Liver (tissue), 9 donors: Measurements from ENCODE around the gene CSAD. TPM values are rescaled to one million over a fixed set of nuclear protein-coding genes. Genes with fewer than 3 reads are reported as not detected.

Experiments
- DNase-seq: peaks from one replicate; pipeline ENCODE4 v3.0.0-alpha.2; 2017; ENCODE audit warnings: low spot score
- H3K27ac ChIP-seq, 2 donors: one replicate each; pipeline ENCODE4 v1.7.0; 2013; ENCODE audit warnings: inconsistent platforms in 2 of 2, low read length in 2 of 2, control low read depth in 1 of 2, low read depth in 1 of 2, mild to moderate bottlenecking in 1 of 2
- H3K27me3 ChIP-seq, 4 donors: one replicate each; pipeline versions ENCODE4 v1.6.1 to v1.7.0; 2013; ENCODE audit warnings: low read length in 3 of 4, inconsistent platforms in 1 of 4, mild to moderate bottlenecking in 1 of 4, moderate library complexity in 1 of 4; ENCODE audit not compliant: control insufficient read depth in 4 of 4, insufficient read depth in 4 of 4
- H3K36me3 ChIP-seq, 4 donors: one replicate each; pipeline versions ENCODE4 v1.6.1 to v1.7.0; 2013; ENCODE audit warnings: low read length in 3 of 4, mild to moderate bottlenecking in 3 of 4, low read depth in 1 of 4, moderate library complexity in 1 of 4; ENCODE audit not compliant: control insufficient read depth in 4 of 4, insufficient read depth in 3 of 4
- H3K4me1 ChIP-seq, 4 donors: one replicate each; pipeline versions ENCODE4 v1.6.1 to v1.7.0; 2013; ENCODE audit warnings: low read length in 3 of 4, mild to moderate bottlenecking in 3 of 4, moderate library complexity in 1 of 4; ENCODE audit not compliant: control insufficient read depth in 4 of 4, insufficient read depth in 4 of 4
- H3K4me3 ChIP-seq, 3 donors: one replicate each; pipeline versions ENCODE4 v1.6.1 to v1.7.0; 2013; ENCODE audit warnings: low read length in 3 of 3, control low read depth in 1 of 3, low read depth in 1 of 3, mild to moderate bottlenecking in 1 of 3
- H3K9ac ChIP-seq, 2 donors: one replicate each; pipeline ENCODE4 v1.7.0; 2013; ENCODE audit warnings: low read length in 2 of 2, mild to moderate bottlenecking in 2 of 2, moderate library complexity in 2 of 2, control low read depth in 1 of 2, low read depth in 1 of 2
- H3K9me3 ChIP-seq, 4 donors: one replicate each; pipeline versions ENCODE4 v1.6.1 to v1.7.0; 2013; ENCODE audit warnings: low read length in 3 of 4; ENCODE audit not compliant: control insufficient read depth in 4 of 4
- EGR1 ChIP-seq, 2 donors: IDR thresholded peaks; 2 replicates each; pipeline ENCODE4 v1.6.1; 2016 to 2018; ENCODE audit warnings: antibody characterized with exemption in 2 of 2, low read depth in 2 of 2
- FOXA1 ChIP-seq: IDR thresholded peaks from 2 replicates; pipeline ENCODE4 v1.6.1; 2016; ENCODE audit warnings: antibody characterized with exemption
- FOXA2 ChIP-seq: IDR thresholded peaks from 2 replicates; pipeline ENCODE4 v1.6.1; 2016; ENCODE audit warnings: antibody characterized with exemption
- GABPA ChIP-seq, 2 donors: IDR thresholded peaks in 1 of 2; conservative IDR thresholded peaks in 1 of 2; 2 replicates each; pipeline ENCODE4 v1.6.1; 2016; ENCODE audit warnings: antibody characterized with exemption in 2 of 2, mild to moderate bottlenecking in 1 of 2, moderate library complexity in 1 of 2
- HNF4A ChIP-seq, 2 donors: conservative IDR thresholded peaks; 2 replicates each; pipeline ENCODE4 v1.6.1; 2016; ENCODE audit warnings: antibody characterized with exemption in 2 of 2, mild to moderate bottlenecking in 2 of 2
- HNF4G ChIP-seq: IDR thresholded peaks from 2 replicates; pipeline ENCODE4 v1.6.1; 2016; ENCODE audit warnings: antibody characterized with exemption
- JUND ChIP-seq, 2 donors: IDR thresholded peaks; 2 replicates each; pipeline ENCODE4 v1.6.1; 2016; ENCODE audit warnings: antibody characterized with exemption in 2 of 2
- MAX ChIP-seq: IDR thresholded peaks from 2 replicates; pipeline ENCODE4 v1.6.1; 2016; ENCODE audit warnings: antibody characterized with exemption
- NR2F2 ChIP-seq: IDR thresholded peaks from 2 replicates; pipeline ENCODE4 v1.6.1; 2016; ENCODE audit warnings: antibody characterized with exemption
- RAD21 ChIP-seq, 2 donors: IDR thresholded peaks; 2 replicates each; pipeline ENCODE4 v1.6.1; 2016; ENCODE audit warnings: antibody characterized with exemption in 2 of 2, mild to moderate bottlenecking in 2 of 2
- RXRA ChIP-seq, 2 donors: IDR thresholded peaks; 2 replicates each; pipeline ENCODE4 v1.6.1; 2017 to 2018; ENCODE audit warnings: antibody characterized with exemption in 2 of 2, mild to moderate bottlenecking in 1 of 2
- SP1 ChIP-seq: IDR thresholded peaks from 2 replicates; pipeline ENCODE4 v1.6.1; 2018; ENCODE audit warnings: antibody characterized with exemption, mild to moderate bottlenecking
- YY1 ChIP-seq: IDR thresholded peaks from 2 replicates; pipeline ENCODE4 v1.6.1; 2016; ENCODE audit warnings: antibody characterized with exemption, mild to moderate bottlenecking
- ZBTB33 ChIP-seq: IDR thresholded peaks from 2 replicates; pipeline ENCODE4 v1.6.1; 2016; ENCODE audit warnings: antibody characterized with exemption
- WGBS: extraction: QIAGEN DNeasy Blood & Tissue Kit; methylation state at CpG from one replicate; pipeline ENCODE4 v1.1.7; 2013; 5-methylcytosine and 5-hydroxymethylcytosine counted together
- polyA plus RNA-seq, 2 donors: library from polyadenylated mRNA; stranded (reverse) in 1 of 2; unstranded in 1 of 2; fragments of 200-250 nt in 1 of 2; fragments of >200 nt in 1 of 2; fragmentation: Nextera tagmentation in 1 of 2; extraction: Ambion mirVana in 1 of 2; gene quantifications; one replicate each; pipeline versions ENCODE4 v1.2.1 to v1.2.3, GENCODE V29; 2013 to 2015
- total RNA-seq, 2 donors: library from RNA; depleted of rRNA; stranded (reverse); fragments of >200 nt; gene quantifications; one replicate each; pipeline ENCODE4 v1.2.3, GENCODE V29; 2014
- TF ChIP-seq, protein P1 (sequence below): fragments of 150-350 bp; IDR thresholded peaks from 2 replicates; pipeline ENCODE4 v1.5.1; 2017; ENCODE audit warnings: improper control_type of control experiment, low read depth, low read length; ENCODE audit not compliant: missing input control
- TF ChIP-seq, protein P2 (sequence below): IDR thresholded peaks from 2 replicates; pipeline ENCODE4 v1.6.1; 2016; ENCODE audit warnings: antibody characterized with exemption, mild to moderate bottlenecking
- TF ChIP-seq, protein P3 (sequence below): IDR thresholded peaks from 2 replicates; pipeline ENCODE4 v1.6.1; 2016; ENCODE audit warnings: antibody characterized with exemption
- donor health status: healthy.
- donor health status: healthy.
- donor health status: healthy.
- donor health status: healthy.
- donor health status: healthy.

The CSAD gene
- total and polyA plus RNA-seq, 4 donors = 4.4 to 41.5 (median 35.1) TPM

DNA sequence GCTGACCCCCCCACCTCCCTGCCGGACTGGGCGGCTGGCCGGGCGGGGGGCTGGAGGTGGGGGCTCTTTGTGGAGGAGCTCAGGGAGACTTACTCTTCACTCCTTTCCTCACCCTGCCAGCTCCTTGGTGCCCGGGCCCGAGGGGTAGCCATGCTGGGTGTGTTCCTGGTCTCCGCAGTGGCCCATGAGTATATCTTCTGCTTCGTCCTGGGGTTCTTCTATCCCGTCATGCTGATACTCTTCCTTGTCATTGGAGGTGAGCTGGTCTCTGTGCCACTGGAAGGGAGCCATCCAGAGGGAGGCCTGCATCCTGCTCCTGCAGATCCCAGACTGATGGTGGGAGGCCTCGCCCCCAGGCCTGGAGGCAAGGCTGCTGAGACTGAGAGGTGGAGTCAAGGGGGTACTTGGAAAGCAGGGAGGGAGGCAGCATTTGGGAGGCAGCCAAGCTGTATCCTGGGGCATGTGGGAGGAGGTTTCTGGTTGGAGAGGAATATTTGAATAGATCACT lies 57.7 kb downstream of the CSAD start:
- DNase-seq = no peak

DNA sequence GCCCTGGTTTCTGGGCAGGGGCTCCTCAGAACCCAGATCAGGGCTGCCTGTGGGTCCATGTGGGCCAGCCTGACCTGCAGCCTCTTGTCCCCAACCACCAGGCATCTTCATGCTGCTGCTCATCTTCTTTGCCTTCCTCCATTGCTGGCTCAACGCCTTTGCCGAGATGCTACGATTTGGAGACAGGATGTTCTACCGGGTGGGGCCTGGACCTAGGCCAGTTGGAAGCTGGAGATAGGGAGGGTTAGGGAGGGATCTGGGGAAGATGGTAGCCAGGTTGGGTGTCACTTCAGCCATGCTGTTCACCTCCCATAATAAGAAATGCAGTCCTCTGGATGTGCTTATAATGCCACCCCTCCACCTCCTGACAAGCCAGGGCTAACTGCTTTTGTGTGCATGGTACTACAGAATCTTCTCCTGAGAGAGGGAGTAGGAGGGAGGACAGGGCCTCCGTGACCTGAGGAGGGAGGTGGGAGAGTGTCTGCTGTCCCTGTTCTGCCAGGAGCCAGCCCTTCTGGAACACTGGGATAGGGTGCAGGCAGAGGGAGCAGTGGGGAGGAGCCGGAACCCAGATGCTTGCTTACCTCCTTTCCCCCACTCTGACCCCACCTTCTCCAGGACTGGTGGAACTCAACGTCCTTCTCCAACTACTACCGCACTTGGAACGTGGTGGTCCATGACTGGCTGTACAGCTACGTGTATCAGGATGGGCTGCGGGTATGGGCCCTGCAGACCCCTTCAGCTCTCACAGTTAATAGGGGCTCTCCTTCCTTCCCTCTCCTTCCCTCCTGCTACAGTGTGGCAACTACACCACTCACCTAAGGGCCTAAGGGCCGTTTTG lies 59.8 kb downstream of the CSAD start:
- H3K9me3 ChIP-seq = no peaks in the 10 kb centered on the region
- H3K27me3 ChIP-seq = no peaks in the 10 kb centered on the region
- H3K36me3 ChIP-seq = no peaks in the 10 kb centered on the region
- no peak overlapping the region for H3K4me3 ChIP-seq
- H3K4me1 ChIP-seq = no peaks in the 10 kb centered on the region
- H3K9ac ChIP-seq = no peak overlapping the region
- WGBS = 88% methylated on average over 12 of the region's 12 CpGs
- H3K27ac ChIP-seq = no peak overlapping the region
- no peak for DNase-seq
- TF ChIP-seq, protein P1, sequence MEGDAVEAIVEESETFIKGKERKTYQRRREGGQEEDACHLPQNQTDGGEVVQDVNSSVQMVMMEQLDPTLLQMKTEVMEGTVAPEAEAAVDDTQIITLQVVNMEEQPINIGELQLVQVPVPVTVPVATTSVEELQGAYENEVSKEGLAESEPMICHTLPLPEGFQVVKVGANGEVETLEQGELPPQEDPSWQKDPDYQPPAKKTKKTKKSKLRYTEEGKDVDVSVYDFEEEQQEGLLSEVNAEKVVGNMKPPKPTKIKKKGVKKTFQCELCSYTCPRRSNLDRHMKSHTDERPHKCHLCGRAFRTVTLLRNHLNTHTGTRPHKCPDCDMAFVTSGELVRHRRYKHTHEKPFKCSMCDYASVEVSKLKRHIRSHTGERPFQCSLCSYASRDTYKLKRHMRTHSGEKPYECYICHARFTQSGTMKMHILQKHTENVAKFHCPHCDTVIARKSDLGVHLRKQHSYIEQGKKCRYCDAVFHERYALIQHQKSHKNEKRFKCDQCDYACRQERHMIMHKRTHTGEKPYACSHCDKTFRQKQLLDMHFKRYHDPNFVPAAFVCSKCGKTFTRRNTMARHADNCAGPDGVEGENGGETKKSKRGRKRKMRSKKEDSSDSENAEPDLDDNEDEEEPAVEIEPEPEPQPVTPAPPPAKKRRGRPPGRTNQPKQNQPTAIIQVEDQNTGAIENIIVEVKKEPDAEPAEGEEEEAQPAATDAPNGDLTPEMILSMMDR = no peak
- TF ChIP-seq, protein P2, sequence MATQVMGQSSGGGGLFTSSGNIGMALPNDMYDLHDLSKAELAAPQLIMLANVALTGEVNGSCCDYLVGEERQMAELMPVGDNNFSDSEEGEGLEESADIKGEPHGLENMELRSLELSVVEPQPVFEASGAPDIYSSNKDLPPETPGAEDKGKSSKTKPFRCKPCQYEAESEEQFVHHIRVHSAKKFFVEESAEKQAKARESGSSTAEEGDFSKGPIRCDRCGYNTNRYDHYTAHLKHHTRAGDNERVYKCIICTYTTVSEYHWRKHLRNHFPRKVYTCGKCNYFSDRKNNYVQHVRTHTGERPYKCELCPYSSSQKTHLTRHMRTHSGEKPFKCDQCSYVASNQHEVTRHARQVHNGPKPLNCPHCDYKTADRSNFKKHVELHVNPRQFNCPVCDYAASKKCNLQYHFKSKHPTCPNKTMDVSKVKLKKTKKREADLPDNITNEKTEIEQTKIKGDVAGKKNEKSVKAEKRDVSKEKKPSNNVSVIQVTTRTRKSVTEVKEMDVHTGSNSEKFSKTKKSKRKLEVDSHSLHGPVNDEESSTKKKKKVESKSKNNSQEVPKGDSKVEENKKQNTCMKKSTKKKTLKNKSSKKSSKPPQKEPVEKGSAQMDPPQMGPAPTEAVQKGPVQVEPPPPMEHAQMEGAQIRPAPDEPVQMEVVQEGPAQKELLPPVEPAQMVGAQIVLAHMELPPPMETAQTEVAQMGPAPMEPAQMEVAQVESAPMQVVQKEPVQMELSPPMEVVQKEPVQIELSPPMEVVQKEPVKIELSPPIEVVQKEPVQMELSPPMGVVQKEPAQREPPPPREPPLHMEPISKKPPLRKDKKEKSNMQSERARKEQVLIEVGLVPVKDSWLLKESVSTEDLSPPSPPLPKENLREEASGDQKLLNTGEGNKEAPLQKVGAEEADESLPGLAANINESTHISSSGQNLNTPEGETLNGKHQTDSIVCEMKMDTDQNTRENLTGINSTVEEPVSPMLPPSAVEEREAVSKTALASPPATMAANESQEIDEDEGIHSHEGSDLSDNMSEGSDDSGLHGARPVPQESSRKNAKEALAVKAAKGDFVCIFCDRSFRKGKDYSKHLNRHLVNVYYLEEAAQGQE = no peak
- TF ChIP-seq, protein P3, sequence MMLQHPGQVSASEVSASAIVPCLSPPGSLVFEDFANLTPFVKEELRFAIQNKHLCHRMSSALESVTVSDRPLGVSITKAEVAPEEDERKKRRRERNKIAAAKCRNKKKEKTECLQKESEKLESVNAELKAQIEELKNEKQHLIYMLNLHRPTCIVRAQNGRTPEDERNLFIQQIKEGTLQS = no peak
- TF ChIP-seq SP1 (no peak), YY1 (no peak), RAD21 (IDR thresholded peaks at IDR 0.05) (no peak), GABPA (IDR thresholded peaks at IDR 0.05 in 1 of 2, conservative IDR thresholded peaks at IDR 0.05 in 1 of 2) (no peak), RXRA (IDR thresholded peaks at IDR 0.05) (no peak), HNF4A (conservative IDR thresholded peaks at IDR 0.05) (no peak), ZBTB33 (no peak), EGR1 (IDR thresholded peaks at IDR 0.05; ENCODE audit: low read depth in 2 of 2) (no peak), FOXA2 (no peak), FOXA1 (no peak), NR2F2 (no peak), JUND (IDR thresholded peaks at IDR 0.05) (no peak), HNF4G (no peak), MAX (no peak)

More for the DNA sequence above, 57.7 kb downstream of the CSAD start:
- TF ChIP-seq ZBTB33 = no peak
- H3K4me1 ChIP-seq = no peaks in the 10 kb centered on the region
- H3K27me3 ChIP-seq = no peaks in the 10 kb centered on the region
- no peaks in the 10 kb centered on the region for H3K9me3 ChIP-seq
- WGBS = 97% methylated on average over 10 of the region's 10 CpGs
- H3K4me3 ChIP-seq = no peak overlapping the region
- no peak overlapping the region for H3K9ac ChIP-seq
- no peaks in the 10 kb centered on the region for H3K36me3 ChIP-seq
- H3K27ac ChIP-seq = no peak overlapping the region
